CD4-positive, alpha-beta T cell (primary cell): ENCODE data around the gene RHOA. TPM values are rescaled to one million over a fixed set of nuclear protein-coding genes. Genes with fewer than 3 reads are reported as not detected.

ENCODE experiments used
- ATAC-seq: fragments of 200-7000 bp; cut with Tn5 transposase; one replicate; pipeline ENCODE4 v1.10.0; 2022; ENCODE audit warnings: mild to moderate bottlenecking; ENCODE audit not compliant: poor library complexity
- CTCF ChIA-PET: fragments of 350-600 bp; sonication (Branson Sonifier 250); formaldehyde crosslinking; loops from one replicate; lab custom pipeline; 2021; ENCODE audit warnings: antibody characterized with exemption, inconsistent platforms; lab: Charles Lee
- POLR2A ChIA-PET: fragments of 350-600 bp; sonication (Branson Sonifier 250); formaldehyde crosslinking; loops from one replicate; lab custom pipeline; 2021; ENCODE audit warnings: antibody characterized with exemption, inconsistent platforms; lab: Charles Lee
- DNase-seq, 14 experiments: peaks; one replicate each; pipeline ENCODE4 v3.0.0-alpha.2; 2013 to 2020; ENCODE audit warnings: mixed read lengths in 2 of 14
- H3K27ac ChIP-seq, 2 donors: one replicate each; pipeline versions ENCODE4 v1.5.1 to v1.7.0; 2013; ENCODE audit warnings: low read length in 2 of 2, low read depth in 1 of 2, mild to moderate bottlenecking in 1 of 2
- H3K27me3 ChIP-seq, 2 experiments: 1 replicate in 1 of 2; 2 replicates in 1 of 2; pipeline versions ENCODE4 v1.6.1 to v1.7.0; 2013; ENCODE audit warnings: low read length in 2 of 2, control low read depth in 1 of 2, mild to moderate bottlenecking in 1 of 2, moderate library complexity in 1 of 2; ENCODE audit not compliant: insufficient read depth in 2 of 2, control insufficient read depth in 1 of 2
- H3K36me3 ChIP-seq: one replicate; pipeline ENCODE4 v1.6.1; 2013; ENCODE audit warnings: low read length, control low read depth; ENCODE audit not compliant: insufficient read depth
- H3K4me1 ChIP-seq: one replicate; pipeline ENCODE4 v1.6.1; 2013; ENCODE audit warnings: low read length, control low read depth; ENCODE audit not compliant: insufficient read depth
- H3K4me3 ChIP-seq: one replicate; pipeline ENCODE4 v1.5.1; 2013; ENCODE audit warnings: mild to moderate bottlenecking, low read length, moderate library complexity
- H3K9me3 ChIP-seq, 2 experiments: 1 replicate in 1 of 2; 2 replicates in 1 of 2; pipeline versions ENCODE4 v1.6.1 to v1.7.0; 2013; ENCODE audit warnings: low read length in 2 of 2, mild to moderate bottlenecking in 2 of 2, control low read depth in 1 of 2, moderate library complexity in 1 of 2; ENCODE audit not compliant: control insufficient read depth in 1 of 2, insufficient read depth in 1 of 2
- H3K27ac Mint-ChIP-seq: one replicate; pipeline ENCODE4 v1.8.0; 2020; ENCODE audit warnings: mixed read lengths
- H3K27me3 Mint-ChIP-seq: one replicate; pipeline ENCODE4 v1.8.0; 2021; ENCODE audit warnings: mixed read lengths
- H3K36me3 Mint-ChIP-seq: one replicate; pipeline ENCODE4 v1.8.0; 2021; ENCODE audit warnings: low read depth, mixed read lengths
- H3K4me1 Mint-ChIP-seq: one replicate; pipeline ENCODE4 v1.8.0; 2021; ENCODE audit warnings: low read depth, mixed read lengths
- H3K4me3 Mint-ChIP-seq: one replicate; pipeline ENCODE4 v1.8.0; 2020; ENCODE audit warnings: mild to moderate bottlenecking, mixed read lengths
- H3K9me3 Mint-ChIP-seq: one replicate; pipeline ENCODE4 v1.8.0; 2020; ENCODE audit warnings: mixed read lengths
- intact Hi-C, 2 experiments: fragments of 100-400 bp; cut with DNase I in 1 of 2; cut with micrococcal nuclease in 1 of 2; formaldehyde crosslinking; loops; one replicate each; pipeline versions ENCODE4 v1.15.1 to v1.9.0; 2023 to 2025; cut with DNase I, micrococcal nuclease
- total RNA-seq, 174 experiments: library from RNA in 2 of 174; stranded (reverse) in 2 of 174; gene quantifications; one replicate each; pipeline ENCODE4 v1.2.3 and lab custom pipeline; 2021 to 2026
- TF ChIP-seq, protein P1 (sequence below): fragments of 200-600 bp; IDR thresholded peaks from one replicate; pipeline ENCODE4 v1.8.0; 2022; ENCODE audit warnings: antibody characterized with exemption, mild to moderate bottlenecking

Gene RHOA
- total RNA-seq, 2 experiments from 2014 or later, result 256 to 271 TPM

DNA sequence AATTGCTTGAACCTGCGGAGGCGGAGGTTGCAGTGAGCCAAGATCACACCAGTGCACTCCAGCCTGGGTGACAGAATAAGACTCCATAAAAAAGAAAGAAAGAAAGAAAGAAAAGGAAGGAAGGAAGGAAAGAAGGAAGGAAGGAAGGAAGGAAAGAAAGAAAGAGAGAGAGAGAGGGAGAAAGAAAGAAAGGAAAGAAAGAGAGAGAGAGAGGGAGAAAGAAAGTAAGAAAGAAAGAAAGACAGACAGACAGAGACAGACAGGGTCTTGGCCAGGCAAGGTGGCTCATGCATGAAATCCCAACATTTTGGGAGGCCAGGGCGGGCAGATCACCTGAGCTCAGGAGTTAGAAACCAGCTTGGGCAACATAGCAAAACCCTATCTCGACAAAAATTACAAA is 41.8 kb upstream of the RHOA start:
- POLR2A ChIA-PET, result interaction anchor here (1.3 kb wide), 1 partner anchor 113 kb away, joined by 3 read pairs; the partner anchor contains the start of gene USP4

GRCh38 chr3:49445391-49445790 is 33.6 kb upstream of the RHOA start:
- POLR2A ChIA-PET, result interaction anchor here (2.0 to 2.1 kb wide), 2 partner anchors 29 to 105 kb away, joined by 18 to 30 read pairs; partner anchors contain the start of gene USP4
- H3K9me3 ChIP-seq, result no peaks in the 10 kb centered on the region
- H3K4me1 Mint-ChIP-seq, result peaks cover 14% of the 10 kb centered on the region
- no peaks in the 10 kb centered on the region for H3K36me3 ChIP-seq
- peaks cover 21% of the 10 kb centered on the region for H3K4me1 ChIP-seq
- intact Hi-C loops, result loop anchor here in 1 of 2 experiments (10.0 kb wide), 1 partner anchor 461 kb away; no protein-coding TSS in a partner anchor
- no peaks in the 10 kb centered on the region for H3K9me3 Mint-ChIP-seq
- H3K27me3 Mint-ChIP-seq, result no peaks in the 10 kb centered on the region
- H3K4me3 Mint-ChIP-seq, result no peak overlapping the region
- no peak overlapping the region for H3K27ac Mint-ChIP-seq
- H3K27ac ChIP-seq, result no peak overlapping the region
- no peaks in the 10 kb centered on the region for H3K27me3 ChIP-seq
- TF ChIP-seq, protein P1, sequence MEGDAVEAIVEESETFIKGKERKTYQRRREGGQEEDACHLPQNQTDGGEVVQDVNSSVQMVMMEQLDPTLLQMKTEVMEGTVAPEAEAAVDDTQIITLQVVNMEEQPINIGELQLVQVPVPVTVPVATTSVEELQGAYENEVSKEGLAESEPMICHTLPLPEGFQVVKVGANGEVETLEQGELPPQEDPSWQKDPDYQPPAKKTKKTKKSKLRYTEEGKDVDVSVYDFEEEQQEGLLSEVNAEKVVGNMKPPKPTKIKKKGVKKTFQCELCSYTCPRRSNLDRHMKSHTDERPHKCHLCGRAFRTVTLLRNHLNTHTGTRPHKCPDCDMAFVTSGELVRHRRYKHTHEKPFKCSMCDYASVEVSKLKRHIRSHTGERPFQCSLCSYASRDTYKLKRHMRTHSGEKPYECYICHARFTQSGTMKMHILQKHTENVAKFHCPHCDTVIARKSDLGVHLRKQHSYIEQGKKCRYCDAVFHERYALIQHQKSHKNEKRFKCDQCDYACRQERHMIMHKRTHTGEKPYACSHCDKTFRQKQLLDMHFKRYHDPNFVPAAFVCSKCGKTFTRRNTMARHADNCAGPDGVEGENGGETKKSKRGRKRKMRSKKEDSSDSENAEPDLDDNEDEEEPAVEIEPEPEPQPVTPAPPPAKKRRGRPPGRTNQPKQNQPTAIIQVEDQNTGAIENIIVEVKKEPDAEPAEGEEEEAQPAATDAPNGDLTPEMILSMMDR, result no peak
- DNase-seq, result no peak
- H3K4me3 ChIP-seq, result no peak overlapping the region
- CTCF ChIA-PET, result interaction anchor here (0.8 to 1.6 kb wide), 3 partner anchors 22 to 94 kb away, joined by 3 to 9 read pairs (median 4); no protein-coding TSS in a partner anchor
- no peak for ATAC-seq
- H3K36me3 Mint-ChIP-seq, result no peaks in the 10 kb centered on the region

More for the DNA sequence above, 41.8 kb upstream of the RHOA start:
- Mint-ChIP-seq H3K9me3 (no peaks in the 10 kb centered on the region), H3K36me3 (no peaks in the 10 kb centered on the region), H3K27me3 (no peaks in the 10 kb centered on the region), H3K27ac (no peak overlapping the region), H3K4me3 (no peak overlapping the region), H3K4me1 (peaks cover 6% of the 10 kb centered on the region)
- TF ChIP-seq, protein P1, result no peak
- Histone ChIP-seq H3K27me3 (no peaks in the 10 kb centered on the region), H3K9me3 (no peaks in the 10 kb centered on the region), H3K4me1 (peaks cover 4% of the 10 kb centered on the region), H3K4me3 (no peak overlapping the region), H3K36me3 (no peaks in the 10 kb centered on the region), H3K27ac (no peak overlapping the region)
- intact Hi-C loops, result no loop called here
- DNase-seq, result no peak
- no peak for ATAC-seq
- CTCF ChIA-PET, result interaction anchor here (0.9 to 1.3 kb wide), 2 partner anchors 15 to 38 kb away, joined by 3 read pairs; no protein-coding TSS in a partner anchor

- no peak overlapping the region for H3K27ac ChIP-seq
- no peaks in the 10 kb centered on the region for H3K27me3 ChIP-seq
- Mint-ChIP-seq H3K9me3 (no peaks in the 10 kb centered on the region), H3K4me3 (no peak overlapping the region), H3K36me3 (no peaks in the 10 kb centered on the region), H3K27me3 (no peaks in the 10 kb centered on the region), H3K4me1 (peaks cover 4% of the 10 kb centered on the region), H3K27ac (no peak overlapping the region)
- H3K9me3 ChIP-seq, result no peaks in the 10 kb centered on the region
- ChIA-PET CTCF (no interaction called here), POLR2A (no interaction called here)
- intact Hi-C loops, result no loop called here
- peaks cover 4% of the 10 kb centered on the region for H3K4me1 ChIP-seq
- TF ChIP-seq, protein P1, result no peak
- no peaks in the 10 kb centered on the region for H3K36me3 ChIP-seq
- DNase-seq, result no peak
- H3K4me3 ChIP-seq, result no peak overlapping the region
- no peak for ATAC-seq
These were observed 23.0 kb upstream of the RHOA start for GRCh38 chr3:49434731-49435130.
